ENCODE measurements around the gene RFX6.

Gene RFX6

DNA sequence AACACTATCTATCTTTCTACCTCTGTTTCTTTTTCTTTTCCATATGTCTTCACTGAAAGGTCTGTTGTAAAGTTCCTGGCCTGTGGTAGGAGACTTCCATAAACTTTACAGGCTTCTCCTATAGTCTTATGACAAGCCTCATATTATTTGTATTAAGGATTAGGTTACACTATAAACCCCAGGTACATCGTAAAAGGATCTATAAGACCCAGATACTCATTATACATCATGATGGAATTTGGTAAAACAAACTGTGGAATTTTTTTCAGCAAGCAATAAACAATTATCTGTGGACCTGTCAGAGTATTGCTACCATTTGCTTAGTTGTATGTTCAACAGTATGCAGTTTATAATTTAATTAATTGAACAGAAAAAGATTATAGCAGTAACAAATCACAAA lies 55.5 kb downstream of the RFX6 start:
- H2AFZ ChIP-seq (ENCODE audit: low read depth, low read length, severe bottlenecking): no peak overlapping the region
- H3K4me3 ChIP-seq (ENCODE audit: insufficient read depth, low read length, poor library complexity, severe bottlenecking): no peak overlapping the region
- TF ChIP-seq, protein P1, sequence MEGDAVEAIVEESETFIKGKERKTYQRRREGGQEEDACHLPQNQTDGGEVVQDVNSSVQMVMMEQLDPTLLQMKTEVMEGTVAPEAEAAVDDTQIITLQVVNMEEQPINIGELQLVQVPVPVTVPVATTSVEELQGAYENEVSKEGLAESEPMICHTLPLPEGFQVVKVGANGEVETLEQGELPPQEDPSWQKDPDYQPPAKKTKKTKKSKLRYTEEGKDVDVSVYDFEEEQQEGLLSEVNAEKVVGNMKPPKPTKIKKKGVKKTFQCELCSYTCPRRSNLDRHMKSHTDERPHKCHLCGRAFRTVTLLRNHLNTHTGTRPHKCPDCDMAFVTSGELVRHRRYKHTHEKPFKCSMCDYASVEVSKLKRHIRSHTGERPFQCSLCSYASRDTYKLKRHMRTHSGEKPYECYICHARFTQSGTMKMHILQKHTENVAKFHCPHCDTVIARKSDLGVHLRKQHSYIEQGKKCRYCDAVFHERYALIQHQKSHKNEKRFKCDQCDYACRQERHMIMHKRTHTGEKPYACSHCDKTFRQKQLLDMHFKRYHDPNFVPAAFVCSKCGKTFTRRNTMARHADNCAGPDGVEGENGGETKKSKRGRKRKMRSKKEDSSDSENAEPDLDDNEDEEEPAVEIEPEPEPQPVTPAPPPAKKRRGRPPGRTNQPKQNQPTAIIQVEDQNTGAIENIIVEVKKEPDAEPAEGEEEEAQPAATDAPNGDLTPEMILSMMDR (IDR thresholded peaks at IDR 0.05; ENCODE audit: insufficient read depth, low read length, poor library complexity, severe bottlenecking): no peak
- TF ChIP-seq EZH2phosphoT487 (conservative IDR thresholded peaks at IDR 0.05; ENCODE audit: low read length): no peak
- H3K4me2 ChIP-seq (ENCODE audit: low read depth, low read length, poor library complexity, severe bottlenecking): no peak overlapping the region
- H3K27me3 ChIP-seq (ENCODE audit: low read length): no peaks in the 10 kb centered on the region
- H3K36me3 ChIP-seq (ENCODE audit: low read length): no peaks in the 10 kb centered on the region
- no peak overlapping the region for H3K27ac ChIP-seq (ENCODE audit: low read depth, low read length)
- H3K9me2 ChIP-seq (replicated peaks; ENCODE audit: insufficient read depth, low read length): no peaks in the 10 kb centered on the region
- no peaks in the 10 kb centered on the region for H4K20me1 ChIP-seq (ENCODE audit: low read depth, low read length)
- no peaks in the 10 kb centered on the region for H3K79me2 ChIP-seq (ENCODE audit: insufficient read depth, low read length)
- H3K9ac ChIP-seq (ENCODE audit: low read length): no peak overlapping the region
- no peaks in the 10 kb centered on the region for H3F3A ChIP-seq (ENCODE audit: insufficient read depth)
- no peaks in the 10 kb centered on the region for H3K9me3 ChIP-seq (ENCODE audit: insufficient read depth, low read length)

DNA sequence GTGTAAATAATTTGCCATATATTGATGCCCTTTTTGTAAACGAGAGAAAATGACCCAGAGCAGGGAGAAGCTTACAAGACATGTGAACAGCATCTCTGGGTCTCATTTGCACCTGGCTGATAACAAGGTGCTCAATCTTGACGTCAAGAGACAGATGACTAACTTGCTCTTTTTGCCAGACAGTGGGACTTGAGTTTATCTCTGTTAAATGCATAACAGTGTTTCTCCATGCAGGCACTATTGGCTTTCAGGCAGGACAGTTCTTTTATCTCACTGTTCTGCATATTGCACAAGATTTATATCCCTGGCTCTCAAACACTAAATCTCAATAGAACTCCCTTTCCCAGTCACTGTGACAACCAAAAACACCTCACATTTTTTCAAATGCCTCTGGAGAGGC lies 56.4 kb downstream of the RFX6 start:
- Histone ChIP-seq H2AFZ (ENCODE audit: low read depth, low read length, severe bottlenecking) (no peak overlapping the region), H3K4me3 (ENCODE audit: insufficient read depth, low read length, poor library complexity, severe bottlenecking) (no peak overlapping the region), H3K27me3 (ENCODE audit: low read length) (no peaks in the 10 kb centered on the region), H3K4me2 (ENCODE audit: low read depth, low read length, poor library complexity, severe bottlenecking) (no peak overlapping the region), H4K20me1 (ENCODE audit: low read depth, low read length) (no peaks in the 10 kb centered on the region), H3K27ac (ENCODE audit: low read depth, low read length) (no peak overlapping the region), H3K79me2 (ENCODE audit: insufficient read depth, low read length) (no peaks in the 10 kb centered on the region), H3K36me3 (ENCODE audit: low read length) (no peaks in the 10 kb centered on the region), H3K9me2 (replicated peaks; ENCODE audit: insufficient read depth, low read length) (no peaks in the 10 kb centered on the region), H3K9me3 (ENCODE audit: insufficient read depth, low read length) (no peaks in the 10 kb centered on the region), H3K9ac (ENCODE audit: low read length) (no peak overlapping the region), H3F3A (ENCODE audit: insufficient read depth) (no peaks in the 10 kb centered on the region)
- no peak for TF ChIP-seq EZH2phosphoT487 (conservative IDR thresholded peaks at IDR 0.05; ENCODE audit: low read length)

- H3K9me3 ChIP-seq (ENCODE audit: insufficient read depth, low read length): no peaks in the 10 kb centered on the region
- no peaks in the 10 kb centered on the region for H3K9me2 ChIP-seq (replicated peaks; ENCODE audit: insufficient read depth, low read length)
These were observed 61.3 kb downstream of the RFX6 start for GRCh38 chr6:116938305-116938704.

GRCh38 chr6:116941727-116942126 lies 64.7 kb downstream of the RFX6 start:
- no peak overlapping the region for H3K27ac ChIP-seq (ENCODE audit: low read depth, low read length)
- H4K20me1 ChIP-seq (ENCODE audit: low read depth, low read length): no peaks in the 10 kb centered on the region
- no peaks in the 10 kb centered on the region for H3K27me3 ChIP-seq (ENCODE audit: low read length)
- H3K4me2 ChIP-seq (ENCODE audit: low read depth, low read length, poor library complexity, severe bottlenecking): no peak overlapping the region
- no peaks in the 10 kb centered on the region for H3F3A ChIP-seq (ENCODE audit: insufficient read depth)
- H3K79me2 ChIP-seq (ENCODE audit: insufficient read depth, low read length): no peaks in the 10 kb centered on the region
- no peaks in the 10 kb centered on the region for H3K9me3 ChIP-seq (ENCODE audit: insufficient read depth, low read length)
- H3K4me3 ChIP-seq (ENCODE audit: insufficient read depth, low read length, poor library complexity, severe bottlenecking): no peak overlapping the region
- no peak for TF ChIP-seq EZH2phosphoT487 (conservative IDR thresholded peaks at IDR 0.05; ENCODE audit: low read length)
- TF ChIP-seq, protein P1 (IDR thresholded peaks at IDR 0.05; ENCODE audit: insufficient read depth, low read length, poor library complexity, severe bottlenecking): no peak
- no peaks in the 10 kb centered on the region for H3K36me3 ChIP-seq (ENCODE audit: low read length)
- no peaks in the 10 kb centered on the region for H3K9me2 ChIP-seq (replicated peaks; ENCODE audit: insufficient read depth, low read length)
- no peak overlapping the region for H2AFZ ChIP-seq (ENCODE audit: low read depth, low read length, severe bottlenecking)
- H3K9ac ChIP-seq (ENCODE audit: low read length): no peak overlapping the region

More at GRCh38 chr6:116938305-116938704, 61.3 kb downstream of the RFX6 start:
- H2AFZ ChIP-seq (ENCODE audit: low read depth, low read length, severe bottlenecking): no peak overlapping the region
- no peaks in the 10 kb centered on the region for H3F3A ChIP-seq (ENCODE audit: insufficient read depth)
- no peak overlapping the region for H3K4me3 ChIP-seq (ENCODE audit: insufficient read depth, low read length, poor library complexity, severe bottlenecking)
- H3K27me3 ChIP-seq (ENCODE audit: low read length): no peaks in the 10 kb centered on the region
- TF ChIP-seq, protein P1 (IDR thresholded peaks at IDR 0.05; ENCODE audit: insufficient read depth, low read length, poor library complexity, severe bottlenecking): no peak
- no peak for TF ChIP-seq EZH2phosphoT487 (conservative IDR thresholded peaks at IDR 0.05; ENCODE audit: low read length)
- H3K4me2 ChIP-seq (ENCODE audit: low read depth, low read length, poor library complexity, severe bottlenecking): no peak overlapping the region
- no peak overlapping the region for H3K27ac ChIP-seq (ENCODE audit: low read depth, low read length)
- H4K20me1 ChIP-seq (ENCODE audit: low read depth, low read length): no peaks in the 10 kb centered on the region
- no peak overlapping the region for H3K9ac ChIP-seq (ENCODE audit: low read length)
- no peaks in the 10 kb centered on the region for H3K79me2 ChIP-seq (ENCODE audit: insufficient read depth, low read length)
- no peaks in the 10 kb centered on the region for H3K36me3 ChIP-seq (ENCODE audit: low read length)

Data from SU-DHL-6 (cell line).